ENCODE data around the gene ISYNA1. TPM values are rescaled to one million over a fixed set of nuclear protein-coding genes. Genes with fewer than 3 reads are reported as not detected.

ISYNA1 gene
- total and polyA plus RNA-seq, 2 donors (not counting 3 experiments of a cell fraction or from before 2014, with no cell fraction given): 69.0 to 70.2 TPM

DNA sequence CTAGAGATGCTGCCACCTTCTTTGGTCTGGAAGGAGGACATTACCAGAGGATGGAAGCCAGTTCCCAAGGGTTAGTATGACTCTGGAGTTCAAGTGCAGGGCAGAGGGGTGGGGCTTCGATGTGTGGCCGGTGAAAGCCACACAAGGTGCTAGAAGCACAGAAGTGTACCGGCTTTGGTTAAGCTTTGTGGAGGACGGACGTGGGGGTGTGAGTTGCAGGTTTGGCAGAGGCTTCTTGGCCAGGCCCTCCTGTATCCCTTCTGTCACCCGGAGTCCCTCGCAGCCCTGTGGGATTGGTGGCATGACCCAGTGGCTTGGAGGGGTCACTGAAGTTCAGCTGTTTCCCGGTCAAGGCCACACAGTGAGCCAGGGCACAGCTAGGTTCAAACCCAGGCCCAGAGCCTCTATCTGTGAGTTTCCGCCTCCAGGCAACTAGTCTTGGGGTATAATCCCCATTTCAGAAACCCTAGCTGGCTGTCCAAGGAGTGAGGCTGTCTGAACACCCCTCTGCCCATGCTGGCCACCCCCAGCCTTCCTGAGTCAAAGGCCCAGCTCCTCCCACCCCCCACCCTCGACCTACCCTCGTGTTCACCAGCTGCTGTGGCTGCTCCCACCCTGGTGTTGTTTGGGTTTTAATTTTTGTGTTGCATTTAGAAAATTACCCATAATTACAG is 23.3 kb downstream of the ISYNA1 start:
- CTCF ChIA-PET: interaction anchor here (1.0 to 11.1 kb wide), 11 partner anchors 13 to 206 kb away, joined by 3 to 160 read pairs (median 6); partner anchors contain the start of genes GDF15 and JUND
- peak overlapping the region; percentile 41 for H3K4me2 ChIP-seq (ENCODE audit: insufficient read depth, low read length)
- no peaks in the 10 kb centered on the region for H3K9me1 ChIP-seq (replicated peaks; ENCODE audit: control insufficient read depth, extremely low read depth, insufficient read depth, low read length)
- BruUV-seq (replicated peaks): no TSS peak
- intact Hi-C loops (cut with micrococcal nuclease) (no loop called here), dilution Hi-C loops (cut with MboI; ENCODE audit: extremely low pct_ligation_motif_present, low sequenced_read_pairs) (no loop called here)
- no peaks in the 10 kb centered on the region for H3K27me3 ChIP-seq (ENCODE audit: control insufficient read depth in 2 of 2, insufficient read depth in 2 of 2, low read length in 2 of 2)
- no peak overlapping the region for H3K9ac ChIP-seq (replicated peaks; ENCODE audit: extremely low read depth, insufficient read depth, low read length)
- H3K27ac ChIP-seq (ENCODE audit: insufficient read depth, low read depth, low read length): no peak overlapping the region
- no peak for DNase-seq (ENCODE audit: low read depth, low spot score)
- H4K20me1 ChIP-seq (replicated peaks; ENCODE audit: control insufficient read depth, extremely low read depth, insufficient read depth, low read length): no peaks in the 10 kb centered on the region
- H3K4me1 ChIP-seq (ENCODE audit: control insufficient read depth, extremely low read depth, insufficient read depth, low read length): peaks cover 39% of the 10 kb centered on the region
- POLR2A ChIA-PET: interaction anchor here (0.9 to 5.8 kb wide), 2 partner anchors 29 to 134 kb away, joined by 6 to 58 read pairs; partner anchors contain the start of genes GDF15 and JUND
- H3K79me2 ChIP-seq (ENCODE audit: control insufficient read depth, insufficient read depth, low read length): peaks cover 4% of the 10 kb centered on the region
- peak overlapping the region in 1 of 3 experiments; percentile 26 for H3K4me3 ChIP-seq (replicated peaks in 1 of 3; ENCODE audit: insufficient read depth in 1 of 3, low read depth in 1 of 3, low read length in 3 of 3)
- H3K9me3 ChIP-seq (replicated peaks; ENCODE audit: control insufficient read depth, insufficient read depth, low read length): no peaks in the 10 kb centered on the region
- TF ChIP-seq MAX (IDR thresholded peaks at IDR 0.05; ENCODE audit: insufficient read depth, insufficient read length): no peak
- TF ChIP-seq, protein P1, sequence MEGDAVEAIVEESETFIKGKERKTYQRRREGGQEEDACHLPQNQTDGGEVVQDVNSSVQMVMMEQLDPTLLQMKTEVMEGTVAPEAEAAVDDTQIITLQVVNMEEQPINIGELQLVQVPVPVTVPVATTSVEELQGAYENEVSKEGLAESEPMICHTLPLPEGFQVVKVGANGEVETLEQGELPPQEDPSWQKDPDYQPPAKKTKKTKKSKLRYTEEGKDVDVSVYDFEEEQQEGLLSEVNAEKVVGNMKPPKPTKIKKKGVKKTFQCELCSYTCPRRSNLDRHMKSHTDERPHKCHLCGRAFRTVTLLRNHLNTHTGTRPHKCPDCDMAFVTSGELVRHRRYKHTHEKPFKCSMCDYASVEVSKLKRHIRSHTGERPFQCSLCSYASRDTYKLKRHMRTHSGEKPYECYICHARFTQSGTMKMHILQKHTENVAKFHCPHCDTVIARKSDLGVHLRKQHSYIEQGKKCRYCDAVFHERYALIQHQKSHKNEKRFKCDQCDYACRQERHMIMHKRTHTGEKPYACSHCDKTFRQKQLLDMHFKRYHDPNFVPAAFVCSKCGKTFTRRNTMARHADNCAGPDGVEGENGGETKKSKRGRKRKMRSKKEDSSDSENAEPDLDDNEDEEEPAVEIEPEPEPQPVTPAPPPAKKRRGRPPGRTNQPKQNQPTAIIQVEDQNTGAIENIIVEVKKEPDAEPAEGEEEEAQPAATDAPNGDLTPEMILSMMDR (IDR thresholded peaks at IDR 0.05; ENCODE audit: extremely low read depth in 1 of 2, insufficient read depth in 1 of 2, low read depth in 1 of 2, low read length in 2 of 2): no peak
- no peak for TF ChIP-seq POLR2AphosphoS5 (IDR thresholded peaks at IDR 0.05; ENCODE audit: insufficient read depth, low read depth, low read length)
- no peak for TF ChIP-seq EZH2 (IDR thresholded peaks at IDR 0.05; ENCODE audit: borderline replicate concordance, low read depth, low read length, severe bottlenecking)
- no peak for TF ChIP-seq FOS (IDR thresholded peaks at IDR 0.05; ENCODE audit: borderline replicate concordance, insufficient read depth, low read length)
- TF ChIP-seq GATA2 (IDR thresholded peaks at IDR 0.05; ENCODE audit: insufficient read depth, insufficient read length, low read depth, low read length): no peak
- no peak for TF ChIP-seq JUN (IDR thresholded peaks at IDR 0.05; ENCODE audit: borderline replicate concordance, insufficient read depth, insufficient read length, low read depth)
- TF ChIP-seq MYC (IDR thresholded peaks at IDR 0.05; ENCODE audit: low read depth, low read length): no peak
- H3K36me3 ChIP-seq (ENCODE audit: control insufficient read depth in 2 of 2, extremely low read depth in 1 of 2, insufficient read depth in 2 of 2, low read length in 2 of 2): no peaks in the 10 kb centered on the region
- FAIRE-seq: peak; percentile 33
- H2AFZ ChIP-seq (ENCODE audit: low read depth, low read length): no peak overlapping the region
